Kidney (tissue), 14 donors: Measurements from ENCODE around the gene THSD4. TPM values are rescaled to one million over a fixed set of nuclear protein-coding genes. Genes with fewer than 3 reads are reported as not detected.
A peak's percentile ranks its signal among the peaks of the same experiment; 100 is the strongest.

Experiments
- DNase-seq, 5 donors: peaks; one replicate each; pipeline ENCODE4 v3.0.0-alpha.2; 2013 to 2020
- FAIRE-seq: peaks from 2 replicates; lab custom pipeline; 2012; peaks lifted over from hg19 to GRCh38; lab: Jason Lieb, UNC
- H3K27ac ChIP-seq, 2 donors: one replicate each; pipeline ENCODE4 v1.7.0; 2013; ENCODE audit warnings: low read depth in 2 of 2, low read length in 2 of 2, inconsistent platforms in 1 of 2
- H3K27me3 ChIP-seq: one replicate; pipeline ENCODE4 v1.7.1; 2013; ENCODE audit warnings: low read length, inconsistent platforms; ENCODE audit not compliant: control insufficient read depth, insufficient read depth
- H3K36me3 ChIP-seq, 3 donors: one replicate each; pipeline versions ENCODE4 v1.7.0 to v1.7.1; 2013; ENCODE audit warnings: low read length in 3 of 3, control low read depth in 1 of 3, inconsistent platforms in 1 of 3; ENCODE audit not compliant: insufficient read depth in 3 of 3, control insufficient read depth in 2 of 3
- H3K4me1 ChIP-seq, 3 donors: one replicate each; pipeline versions ENCODE4 v1.7.0 to v1.7.1; 2013; ENCODE audit warnings: low read length in 3 of 3, inconsistent platforms in 1 of 3, low read depth in 1 of 3; ENCODE audit not compliant: control insufficient read depth in 2 of 3, insufficient read depth in 2 of 3
- H3K4me3 ChIP-seq, 3 donors: one replicate each; pipeline versions ENCODE4 v1.7.0 to v1.8.1; 2013; ENCODE audit warnings: low read length in 3 of 3, control low read depth in 1 of 3, inconsistent platforms in 1 of 3
- H3K9ac ChIP-seq, 3 donors: one replicate each; pipeline versions ENCODE4 v1.7.0 to v1.7.1; 2013; ENCODE audit warnings: low read length in 3 of 3, control low read depth in 1 of 3, inconsistent platforms in 1 of 3
- H3K9me3 ChIP-seq, 3 donors: one replicate each; pipeline versions ENCODE4 v1.7.0 to v1.7.1; 2013; ENCODE audit warnings: low read length in 3 of 3, control low read depth in 1 of 3, inconsistent platforms in 1 of 3; ENCODE audit not compliant: control insufficient read depth in 2 of 3, insufficient read depth in 1 of 3
- intact Hi-C: fragments of 100-400 bp; cut with DNase I; formaldehyde crosslinking; loops from one replicate; pipeline ENCODE4 v1.11.1; 2022
- polyA plus RNA-seq: library from polyadenylated mRNA; stranded (reverse); fragments of 350-450 nt; fragmentation: Illumina TruSeq; extraction: RNeasy Lipid Tissue Mini Kit (QIAGEN cat#74804); gene quantifications from one replicate; pipeline ENCODE4 v1.2.3, GENCODE V29; 2014; ENCODE audit warnings: low read depth, low replicate concordance; ENCODE audit not compliant: insufficient read depth
- total RNA-seq: library from RNA; stranded (reverse); fragmentation: NEBNext Ultra II Directional; extraction: Animal tissue kit (Norgen Biotek cat#: 25700); gene quantifications from one replicate; pipeline ENCODE4 v1.2.1, GENCODE V29; 2021
- TF ChIP-seq, protein P1 (sequence below): IDR thresholded peaks from 3 replicates; pipeline ENCODE4 v1.5.1; 2012; ENCODE audit warnings: mild to moderate bottlenecking, moderate library complexity, borderline replicate concordance; ENCODE audit not compliant: insufficient read depth; ENCODE audit errors: extremely low read depth
- donor health status: control.
- donor health status: control.
- donor health status: control.
- donor health status: control.
- donor health status: control.
- donor health status: DM: yes; HTN: yes; CAD: no.
- donor health status: Normal renal cell carcinoma (clear cell type).

The THSD4 gene
- total and polyA plus RNA-seq, 2 donors from 2014 or later = 9.4 to 36.3 TPM

DNA sequence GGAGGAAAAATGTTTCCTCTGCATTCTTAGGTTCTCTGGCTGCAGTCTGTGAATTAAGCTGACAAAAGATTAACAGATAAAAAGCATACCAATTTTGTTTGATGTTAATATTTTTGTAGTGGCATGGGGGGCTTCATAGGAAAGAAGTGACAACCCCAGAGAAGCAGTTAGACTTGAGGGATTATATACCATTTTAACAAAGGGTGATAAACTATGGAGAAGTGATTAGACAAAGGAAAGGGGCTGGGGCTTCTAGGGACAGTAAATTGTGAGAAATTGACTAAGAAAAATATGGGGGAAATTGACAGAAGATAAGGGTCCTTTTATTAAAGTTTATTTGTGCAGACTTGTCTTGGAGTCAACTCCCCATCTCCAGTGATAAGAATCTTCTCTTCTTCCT is 639.4 kb downstream of the THSD4 start:
- H3K4me3 ChIP-seq = no peak overlapping the region
- intact Hi-C loops = no loop called here
- H3K9ac ChIP-seq = no peak overlapping the region

DNA sequence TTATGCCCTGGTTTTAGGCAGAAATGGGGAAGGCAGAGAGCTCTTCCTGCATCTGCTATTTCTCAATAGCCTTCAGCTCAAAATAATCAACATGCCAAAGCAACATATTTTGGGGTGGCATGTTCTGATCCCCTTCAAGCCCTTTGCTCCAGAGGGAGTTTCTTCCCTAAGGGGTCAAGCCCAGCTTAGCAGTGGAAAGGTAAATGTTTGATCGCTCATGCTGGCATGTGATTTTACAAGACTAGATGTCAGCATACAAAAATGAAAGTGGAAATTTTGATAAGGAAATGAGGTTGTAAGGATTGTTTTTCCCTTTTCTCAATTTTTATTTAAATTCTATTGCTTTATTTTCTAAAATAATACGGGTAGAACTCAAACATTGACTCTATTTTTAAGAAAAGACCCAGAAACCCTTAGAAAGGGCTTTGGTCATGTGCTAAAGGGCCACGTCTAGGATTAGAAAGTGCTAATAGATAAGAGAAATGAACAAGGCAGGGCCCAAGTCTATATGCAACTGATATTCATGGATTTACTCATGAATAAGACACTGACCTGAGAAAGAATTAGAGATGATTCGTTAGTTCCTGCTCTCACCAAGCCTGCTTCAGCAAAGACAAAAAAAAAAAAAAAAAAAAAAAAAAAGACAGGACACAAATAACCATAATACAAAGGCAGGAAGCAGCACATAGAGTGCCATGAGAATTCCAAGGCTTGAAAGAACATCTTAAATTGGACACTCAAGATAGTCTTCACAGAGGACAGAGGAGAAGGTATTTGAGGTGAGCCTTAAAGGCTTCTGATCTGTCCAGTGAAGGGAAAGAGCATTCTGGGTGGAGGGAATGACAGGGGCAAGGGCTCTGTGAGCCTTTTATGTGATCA is 640.1 kb downstream of the THSD4 start:
- no peak for FAIRE-seq
- H3K4me3 ChIP-seq = no peak overlapping the region
- no peaks in the 10 kb centered on the region for H3K27me3 ChIP-seq
- no peak for DNase-seq
- intact Hi-C loops = no loop called here
- H3K9me3 ChIP-seq = peaks cover 0 to 4% (median 0%) of the 10 kb centered on the region in 3 donors
- H3K9ac ChIP-seq = no peak overlapping the region
- H3K4me1 ChIP-seq = peaks cover 0 to 16% (median 0%) of the 10 kb centered on the region in 3 donors
- no peaks in the 10 kb centered on the region for H3K36me3 ChIP-seq
- peak overlapping the region in 1 of 2 donors; percentile 20 for H3K27ac ChIP-seq
- TF ChIP-seq, protein P1, sequence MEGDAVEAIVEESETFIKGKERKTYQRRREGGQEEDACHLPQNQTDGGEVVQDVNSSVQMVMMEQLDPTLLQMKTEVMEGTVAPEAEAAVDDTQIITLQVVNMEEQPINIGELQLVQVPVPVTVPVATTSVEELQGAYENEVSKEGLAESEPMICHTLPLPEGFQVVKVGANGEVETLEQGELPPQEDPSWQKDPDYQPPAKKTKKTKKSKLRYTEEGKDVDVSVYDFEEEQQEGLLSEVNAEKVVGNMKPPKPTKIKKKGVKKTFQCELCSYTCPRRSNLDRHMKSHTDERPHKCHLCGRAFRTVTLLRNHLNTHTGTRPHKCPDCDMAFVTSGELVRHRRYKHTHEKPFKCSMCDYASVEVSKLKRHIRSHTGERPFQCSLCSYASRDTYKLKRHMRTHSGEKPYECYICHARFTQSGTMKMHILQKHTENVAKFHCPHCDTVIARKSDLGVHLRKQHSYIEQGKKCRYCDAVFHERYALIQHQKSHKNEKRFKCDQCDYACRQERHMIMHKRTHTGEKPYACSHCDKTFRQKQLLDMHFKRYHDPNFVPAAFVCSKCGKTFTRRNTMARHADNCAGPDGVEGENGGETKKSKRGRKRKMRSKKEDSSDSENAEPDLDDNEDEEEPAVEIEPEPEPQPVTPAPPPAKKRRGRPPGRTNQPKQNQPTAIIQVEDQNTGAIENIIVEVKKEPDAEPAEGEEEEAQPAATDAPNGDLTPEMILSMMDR = no peak

More for the DNA sequence above, 639.4 kb downstream of the THSD4 start:
- DNase-seq (no peak), FAIRE-seq (no peak)
- TF ChIP-seq, protein P1 = no peak
- Histone ChIP-seq H3K9me3 (no peaks in the 10 kb centered on the region), H3K4me1 (peaks cover 0 to 16% (median 0%) of the 10 kb centered on the region in 3 donors), H3K36me3 (no peaks in the 10 kb centered on the region), H3K27ac (no peak overlapping the region), H3K27me3 (no peaks in the 10 kb centered on the region)

DNA sequence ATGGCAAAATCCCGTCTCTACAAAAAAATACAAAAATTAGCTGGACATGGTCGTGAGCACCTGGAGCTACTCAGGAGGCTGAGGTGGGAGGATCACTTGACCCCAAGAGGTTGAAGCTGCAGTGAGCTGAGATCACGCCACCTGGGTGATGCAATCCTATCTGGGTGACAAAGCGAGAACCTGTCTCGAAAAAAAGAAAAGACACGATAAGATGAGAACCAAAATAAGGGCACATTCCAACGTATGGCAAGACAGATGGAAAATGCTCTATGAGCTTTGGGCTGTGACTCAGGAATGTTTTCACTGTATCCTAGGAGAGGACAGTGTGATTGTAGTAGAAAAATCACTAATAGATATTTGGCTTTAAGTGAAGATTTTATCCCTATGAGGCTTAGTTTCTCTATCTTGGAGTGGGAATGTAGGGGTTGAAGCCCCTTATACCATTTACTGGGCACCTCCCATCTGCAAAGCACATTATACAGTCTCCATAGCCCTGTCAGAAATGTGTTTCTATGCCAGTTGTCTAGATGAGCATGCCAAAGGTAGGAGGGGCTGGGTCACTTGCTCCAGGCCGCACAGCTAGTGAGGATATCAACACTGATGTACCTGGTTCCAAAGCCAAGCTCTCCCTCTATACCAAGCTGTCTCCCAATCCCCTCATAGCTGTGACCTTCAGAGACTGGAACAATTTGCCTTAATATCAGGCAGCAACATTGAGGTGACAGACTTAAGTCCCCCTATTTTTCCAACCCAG is 641.5 kb downstream of the THSD4 start:
- no peak overlapping the region for H3K4me3 ChIP-seq
- intact Hi-C loops = no loop called here
- no peak for DNase-seq
- TF ChIP-seq, protein P1 = no peak
- FAIRE-seq = no peak
- peaks cover 0 to 8% (median 0%) of the 10 kb centered on the region in 3 donors for H3K9me3 ChIP-seq
- H3K9ac ChIP-seq = no peak overlapping the region
- no peaks in the 10 kb centered on the region for H3K36me3 ChIP-seq
- H3K27ac ChIP-seq = peak overlapping the region in 1 of 2 donors; percentile 41
- H3K27me3 ChIP-seq = no peaks in the 10 kb centered on the region
- H3K4me1 ChIP-seq = peaks cover 0 to 16% (median 0%) of the 10 kb centered on the region in 3 donors
